HG03571 (cell line): Measurements from ENCODE around the gene ASB13.
A peak's percentile ranks its signal among the peaks of the same experiment; 100 is the strongest.

Experiments
- ATAC-seq: cut with Tn5 transposase; IDR thresholded peaks from one replicate; pipeline ENCODE4 v1.9.1; 2021; ENCODE audit not compliant: unreplicated experiment

The ASB13 gene

GRCh38 chr10:5666008-5666840 lies at the start of gene ASB13:
Gene ASB13 (minus strand): TSS chr10:5666595. CDS start chr10:5666551, 44 bp downstream.
- peak; percentile 74 for ATAC-seq

- no peak for ATAC-seq
Observed at GRCh38 chr10:5711642-5712041, 45.2 kb upstream of the ASB13 start.

- no peak for ATAC-seq
Observed at GRCh38 chr10:5710859-5711258, 44.5 kb upstream of the ASB13 start.

GRCh38 chr10:5709865-5710264 lies 43.5 kb upstream of the ASB13 start:
- ATAC-seq = no peak

GRCh38 chr10:5708356-5708755 lies 42.0 kb upstream of the ASB13 start:
- ATAC-seq = no peak

- no peak for ATAC-seq
Observed at GRCh38 chr10:5698062-5698461, 31.7 kb upstream of the ASB13 start.

- no peak for ATAC-seq
Observed at GRCh38 chr10:5697342-5697741, 30.9 kb upstream of the ASB13 start.

- ATAC-seq = no peak
Observed at GRCh38 chr10:5694573-5694972, 28.2 kb upstream of the ASB13 start.

GRCh38 chr10:5692461-5693358 lies 26.3 kb upstream of the ASB13 start:
- ATAC-seq = peak; percentile 59

- no peak for ATAC-seq
Observed at GRCh38 chr10:5691786-5692185, 25.4 kb upstream of the ASB13 start.

- ATAC-seq = no peak
Observed at GRCh38 chr10:5688587-5688986, 22.2 kb upstream of the ASB13 start.

- ATAC-seq = no peak
Observed at GRCh38 chr10:5685764-5686240, 19.4 kb upstream of the ASB13 start.

- peak; percentile 51 for ATAC-seq
Observed at GRCh38 chr10:5684971-5685763, 18.8 kb upstream of the ASB13 start.

GRCh38 chr10:5684318-5684970 lies 18.0 kb upstream of the ASB13 start, which contains the start of gene TASOR2:
Gene TASOR2 (plus strand): TSS chr10:5684838. CDS start chr10:5720643, 35,805 bp downstream.
- ATAC-seq = peak; percentile 52

- no peak for ATAC-seq
Observed at GRCh38 chr10:5683065-5683464, 16.7 kb upstream of the ASB13 start.

- no peak for ATAC-seq
Observed at GRCh38 chr10:5681930-5682329, 15.5 kb upstream of the ASB13 start.

- no peak for ATAC-seq
Observed at GRCh38 chr10:5679606-5680005, 13.2 kb upstream of the ASB13 start.

- no peak for ATAC-seq
Observed at GRCh38 chr10:5679037-5679435, 12.6 kb upstream of the ASB13 start.

- ATAC-seq = no peak
Observed at GRCh38 chr10:5678397-5679036, 12.1 kb upstream of the ASB13 start.
